Endothelial cell of umbilical vein (primary cell): Measurements from ENCODE around the gene AGBL4.

Source experiments
- FOS ChIP-seq: IDR thresholded peaks from 2 replicates; pipeline ENCODE4 v1.6.1; 2011; ENCODE audit warnings: mild to moderate bottlenecking, low read length, moderate library complexity, borderline replicate concordance; ENCODE audit not compliant: insufficient read depth
- POLR2AphosphoS5 ChIP-seq: IDR thresholded peaks from 2 replicates; pipeline ENCODE4 v1.6.1; 2012; ENCODE audit warnings: low read depth, mild to moderate bottlenecking, control low read depth, low read length, moderate library complexity; ENCODE audit not compliant: insufficient read depth
- TF ChIP-seq, protein P1 (sequence below), 2 donors: IDR thresholded peaks; 1 replicate in 1 of 2; 2 replicates in 1 of 2; pipeline ENCODE4 v1.5.1; 2011; ENCODE audit warnings: low read length in 2 of 2, mild to moderate bottlenecking in 2 of 2, moderate library complexity in 2 of 2, control low read depth in 1 of 2, inconsistent platforms in 1 of 2, low read depth in 1 of 2; ENCODE audit not compliant: insufficient read depth in 1 of 2; ENCODE audit errors: extremely low read depth in 1 of 2

DNA sequence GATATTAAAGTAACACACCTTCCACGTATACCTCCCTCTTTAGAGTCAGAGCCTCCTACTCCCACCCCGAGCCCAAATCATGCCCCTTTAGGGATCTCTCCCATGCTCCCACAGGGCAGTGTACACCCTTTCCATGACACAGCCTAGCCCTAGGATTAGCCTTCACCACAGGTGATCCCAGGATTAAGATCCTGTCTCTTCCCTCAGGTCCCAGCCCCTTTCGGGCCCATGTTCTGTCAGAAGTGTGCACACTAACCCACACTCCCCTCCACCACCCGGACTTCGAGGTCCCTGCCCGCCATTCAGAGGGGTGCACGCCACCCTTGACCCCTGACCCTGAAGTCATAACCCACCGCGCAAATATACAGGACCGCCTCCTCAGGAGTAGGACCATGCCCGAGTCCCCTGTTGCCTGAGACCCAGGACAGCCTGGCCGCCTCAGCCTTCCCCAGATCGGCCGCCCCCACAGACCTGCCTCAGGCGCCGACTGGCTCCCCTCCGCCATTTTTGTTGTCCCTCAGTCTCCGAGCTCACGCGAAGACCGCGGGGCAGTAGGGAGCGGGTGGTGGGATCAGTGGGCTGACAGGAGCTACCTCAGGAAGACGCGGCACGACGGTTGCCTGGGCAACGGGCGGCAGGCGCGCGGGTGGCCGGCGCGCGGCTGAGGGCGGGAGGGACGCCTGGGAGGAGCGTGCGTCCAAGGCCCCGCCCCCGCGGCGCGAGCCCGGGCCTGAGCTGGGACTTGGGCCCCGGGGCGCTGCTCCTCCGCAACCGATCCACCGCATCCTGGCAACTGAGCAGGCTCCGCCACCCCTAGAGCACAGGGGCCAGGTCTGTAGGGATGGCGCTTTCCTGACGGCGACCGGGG is at the start of gene AGBL4:
- TF ChIP-seq, protein P1, sequence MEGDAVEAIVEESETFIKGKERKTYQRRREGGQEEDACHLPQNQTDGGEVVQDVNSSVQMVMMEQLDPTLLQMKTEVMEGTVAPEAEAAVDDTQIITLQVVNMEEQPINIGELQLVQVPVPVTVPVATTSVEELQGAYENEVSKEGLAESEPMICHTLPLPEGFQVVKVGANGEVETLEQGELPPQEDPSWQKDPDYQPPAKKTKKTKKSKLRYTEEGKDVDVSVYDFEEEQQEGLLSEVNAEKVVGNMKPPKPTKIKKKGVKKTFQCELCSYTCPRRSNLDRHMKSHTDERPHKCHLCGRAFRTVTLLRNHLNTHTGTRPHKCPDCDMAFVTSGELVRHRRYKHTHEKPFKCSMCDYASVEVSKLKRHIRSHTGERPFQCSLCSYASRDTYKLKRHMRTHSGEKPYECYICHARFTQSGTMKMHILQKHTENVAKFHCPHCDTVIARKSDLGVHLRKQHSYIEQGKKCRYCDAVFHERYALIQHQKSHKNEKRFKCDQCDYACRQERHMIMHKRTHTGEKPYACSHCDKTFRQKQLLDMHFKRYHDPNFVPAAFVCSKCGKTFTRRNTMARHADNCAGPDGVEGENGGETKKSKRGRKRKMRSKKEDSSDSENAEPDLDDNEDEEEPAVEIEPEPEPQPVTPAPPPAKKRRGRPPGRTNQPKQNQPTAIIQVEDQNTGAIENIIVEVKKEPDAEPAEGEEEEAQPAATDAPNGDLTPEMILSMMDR (IDR thresholded peaks at IDR 0.05; ENCODE audit: extremely low read depth in 1 of 2, insufficient read depth in 1 of 2, low read depth in 1 of 2, low read length in 2 of 2) = no peak
- TF ChIP-seq POLR2AphosphoS5 (no peak), FOS (no peak)
